ENCODE data around the gene KIF2A. TPM values are rescaled to one million over a fixed set of nuclear protein-coding genes. Genes with fewer than 3 reads are reported as not detected.
A peak's percentile ranks its signal among the peaks of the same experiment; 100 is the strongest.

The KIF2A gene
- total RNA-seq, 2 experiments from 2014 or later: 250 to 251 TPM

DNA sequence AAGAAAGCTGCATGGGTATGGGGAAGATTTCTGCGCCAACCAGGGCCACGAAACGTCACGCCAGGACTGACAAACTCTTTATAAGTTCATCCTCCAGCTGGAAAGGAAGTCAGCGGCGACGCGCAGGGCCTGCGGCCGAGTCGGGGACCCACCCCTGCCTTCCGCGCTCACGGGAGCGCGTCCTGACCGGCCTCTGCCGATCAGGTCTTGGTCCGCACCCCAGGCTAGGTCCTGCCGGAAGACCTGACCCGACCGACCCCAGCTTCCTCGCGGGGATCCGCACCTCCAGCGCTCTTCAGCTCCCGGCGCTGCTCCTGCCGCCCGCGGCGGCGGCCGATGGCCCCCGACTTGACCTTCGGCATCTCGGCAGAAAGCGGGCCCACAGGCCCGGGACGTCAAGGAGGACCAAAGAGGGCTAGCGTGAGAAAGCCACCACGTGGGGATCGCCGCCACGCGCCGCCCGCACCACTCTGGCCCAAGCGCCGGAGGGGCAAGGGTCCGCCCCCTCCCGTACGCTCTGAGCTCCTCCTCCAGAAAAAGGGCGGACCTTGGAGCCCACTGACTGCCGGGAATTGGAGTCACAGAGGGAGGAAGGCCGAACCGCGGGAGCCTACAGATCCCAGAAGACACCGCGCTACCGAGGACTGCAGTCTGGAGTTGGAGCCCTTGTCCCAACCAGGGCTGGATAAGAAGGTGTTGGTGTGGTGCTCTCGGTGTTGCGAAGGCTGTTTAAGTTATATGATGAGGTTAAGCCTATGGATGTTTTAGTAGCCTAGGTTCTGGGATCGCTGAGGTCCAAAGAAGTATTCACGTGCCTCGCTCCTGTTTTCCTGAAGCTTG, 97.6 kb downstream of the KIF2A start, which contains the start of gene DIMT1:
Gene DIMT1, minus strand, starts transcription at position 495 of the 840 bp plus-strand sequence. Its CDS starts 133 bp downstream, at position 362.
- peak within 1 kb of the TSS; percentile 88 for H3K27ac Mint-ChIP-seq
- ChIA-PET POLR2A (interaction anchor here (0.7 to 4.3 kb wide), 23 partner anchors 8 to 1704 kb away, joined by 3 to 92 read pairs (median 4); partner anchors contain the start of genes DEPDC1B, IPO11 and KIF2A), CTCF (interaction anchor here (0.9 to 4.6 kb wide), 13 partner anchors 9 to 184 kb away, joined by 3 to 26 read pairs (median 5); partner anchors contain the start of genes IPO11 and KIF2A)
- no peaks in the 10 kb centered on the region for H3K9me3 Mint-ChIP-seq
- peak within 1 kb of the TSS; percentile 98 for H3K4me3 Mint-ChIP-seq
- H3K4me1 Mint-ChIP-seq: peaks cover 33% of the 10 kb centered on the region
- DNase-seq: peak; percentile 96
- H3K36me3 Mint-ChIP-seq (ENCODE audit: low read depth): peaks cover 18% of the 10 kb centered on the region
- H3K27me3 Mint-ChIP-seq: no peaks in the 10 kb centered on the region

DNA sequence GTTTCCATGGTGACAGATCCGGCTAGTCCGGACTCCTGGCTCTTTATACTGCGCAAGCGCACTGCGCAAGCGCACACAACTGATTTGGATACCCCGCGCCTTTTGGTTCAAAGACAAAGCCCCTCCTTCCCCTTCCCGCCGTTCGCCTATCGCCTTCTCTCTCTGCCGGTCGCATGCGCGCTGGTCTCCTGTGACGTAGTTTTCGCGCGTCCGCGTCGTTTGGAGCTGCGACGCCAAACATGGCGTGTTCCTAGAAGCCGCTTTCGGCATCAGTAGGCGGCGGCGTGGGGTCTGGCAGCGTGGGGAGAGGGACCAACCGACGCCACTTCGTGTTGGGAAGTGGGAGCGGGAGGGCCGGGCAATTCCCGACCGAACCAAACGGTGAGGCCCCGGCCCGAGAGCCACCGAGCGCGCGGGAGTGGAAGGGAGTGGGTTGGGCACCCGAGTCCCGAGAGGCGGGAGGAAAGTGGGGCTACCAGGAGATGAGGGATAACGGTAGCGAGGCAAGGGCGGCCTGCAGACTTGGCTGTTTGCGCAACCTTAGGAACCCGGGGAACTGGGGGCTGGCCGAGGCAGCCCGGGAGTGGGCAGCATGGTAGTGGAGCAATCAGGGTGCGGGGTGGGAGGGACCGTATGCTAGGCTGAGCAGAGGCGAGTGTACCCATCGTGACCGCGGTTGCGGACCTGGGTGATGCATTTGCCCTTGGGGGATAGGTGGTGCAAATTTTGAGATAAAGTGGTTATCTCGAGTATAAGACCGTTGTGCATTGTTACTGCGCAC, 106.7 kb downstream of the KIF2A start, which contains the start of gene IPO11:
Gene IPO11, plus strand, starts transcription at position 215 of the 781 bp plus-strand sequence. CDS start 24,517 bp downstream, outside the sequence.
- H3K9me3 Mint-ChIP-seq: no peaks in the 10 kb centered on the region
- peaks cover 29% of the 10 kb centered on the region for H3K4me1 Mint-ChIP-seq
- H3K27ac Mint-ChIP-seq: peak within 1 kb of the TSS; percentile 78
- H3K27me3 Mint-ChIP-seq: no peaks in the 10 kb centered on the region
- peak within 1 kb of the TSS; percentile 83 for H3K4me3 Mint-ChIP-seq
- DNase-seq: peak; percentile 99
- ChIA-PET POLR2A (interaction anchor here (0.7 to 5.1 kb wide), 11 partner anchors 9 to 128 kb away, joined by 3 to 92 read pairs (median 4); partner anchors contain the start of genes DIMT1 and KIF2A), CTCF (interaction anchor here (0.8 to 2.9 kb wide), 3 partner anchors 9 to 189 kb away, joined by 3 to 25 read pairs (median 13); partner anchors contain the start of gene DIMT1)
- peaks cover 3% of the 10 kb centered on the region for H3K36me3 Mint-ChIP-seq (ENCODE audit: low read depth)

DNA sequence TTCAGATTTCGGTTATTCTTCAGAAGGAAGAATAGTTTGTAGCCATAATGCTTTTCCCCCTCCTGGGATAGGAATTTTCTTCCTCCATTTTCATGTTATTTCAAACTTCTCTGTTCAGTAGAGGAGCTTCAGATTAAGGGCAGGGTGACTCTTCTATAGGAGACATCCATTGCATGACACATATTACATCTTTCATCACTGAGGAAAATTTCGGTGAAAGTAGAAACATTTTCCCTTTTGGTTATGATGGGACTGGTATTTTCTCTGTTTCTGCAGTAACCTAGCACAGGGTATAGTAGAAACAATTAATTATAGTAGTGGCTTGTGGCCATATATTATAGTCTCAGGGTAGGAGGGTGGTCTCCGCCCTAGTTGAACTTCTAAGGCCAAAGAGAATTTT, 107.7 kb downstream of the KIF2A start:
- ChIA-PET POLR2A (interaction anchor here (0.5 to 5.1 kb wide), 4 partner anchors 8 to 190 kb away, joined by 3 to 92 read pairs (median 6); partner anchors contain the start of gene DIMT1), CTCF (interaction anchor here (0.8 to 2.9 kb wide), 3 partner anchors 10 to 190 kb away, joined by 3 to 25 read pairs (median 13); partner anchors contain the start of gene DIMT1)
- peak overlapping the region; percentile 78 for H3K27ac Mint-ChIP-seq

DNA sequence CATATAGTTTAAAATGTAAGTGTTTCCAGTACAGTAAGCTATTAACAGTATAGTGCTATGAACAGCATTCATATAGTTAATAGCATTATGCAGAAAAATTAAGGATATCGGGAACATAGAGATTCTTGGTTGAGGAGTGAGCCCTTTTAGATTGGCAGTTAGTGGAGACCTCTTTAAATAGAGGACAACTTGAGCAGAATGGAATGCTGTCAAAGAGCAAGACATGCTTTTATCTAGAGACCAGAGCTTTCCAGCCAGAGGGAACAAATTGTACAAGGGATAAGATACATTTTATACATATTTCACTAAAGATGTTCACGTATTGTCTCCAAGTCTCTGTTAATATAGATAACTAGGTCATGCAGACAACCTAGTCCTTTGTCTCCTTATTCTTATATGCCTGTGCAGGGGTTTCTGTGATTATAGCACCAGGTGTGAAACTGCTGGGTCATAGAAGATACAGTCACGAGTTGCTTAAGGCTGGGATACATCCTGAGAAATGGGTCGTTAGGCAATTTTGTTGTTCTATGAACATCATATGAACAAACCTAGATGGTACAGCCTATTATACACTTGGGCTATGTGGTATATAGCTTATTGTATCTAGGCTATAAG, 112.6 kb downstream of the KIF2A start:
- no peaks in the 10 kb centered on the region for H3K27me3 Mint-ChIP-seq
- ChIA-PET CTCF (interaction anchor here (1.0 kb wide), 2 partner anchors 14 to 25 kb away, joined by 3 read pairs; partner anchors contain the start of gene DIMT1), POLR2A (interaction anchor here (0.6 to 1.4 kb wide), 3 partner anchors 15 to 195 kb away, joined by 3 to 4 read pairs (median 3); partner anchors contain the start of gene DIMT1)
- H3K4me3 Mint-ChIP-seq: no peak overlapping the region
- H3K4me1 Mint-ChIP-seq: peaks cover 16% of the 10 kb centered on the region
- no peaks in the 10 kb centered on the region for H3K9me3 Mint-ChIP-seq
- no peak for DNase-seq
- no peak overlapping the region for H3K27ac Mint-ChIP-seq
- H3K36me3 Mint-ChIP-seq (ENCODE audit: low read depth): no peaks in the 10 kb centered on the region

More for the DNA sequence above, 107.7 kb downstream of the KIF2A start:
- no peaks in the 10 kb centered on the region for H3K9me3 Mint-ChIP-seq
- H3K4me1 Mint-ChIP-seq: peaks cover 29% of the 10 kb centered on the region
- H3K27me3 Mint-ChIP-seq: no peaks in the 10 kb centered on the region
- peak overlapping the region; percentile 83 for H3K4me3 Mint-ChIP-seq
- DNase-seq: no peak
- H3K36me3 Mint-ChIP-seq (ENCODE audit: low read depth): peaks cover 3% of the 10 kb centered on the region

DNA sequence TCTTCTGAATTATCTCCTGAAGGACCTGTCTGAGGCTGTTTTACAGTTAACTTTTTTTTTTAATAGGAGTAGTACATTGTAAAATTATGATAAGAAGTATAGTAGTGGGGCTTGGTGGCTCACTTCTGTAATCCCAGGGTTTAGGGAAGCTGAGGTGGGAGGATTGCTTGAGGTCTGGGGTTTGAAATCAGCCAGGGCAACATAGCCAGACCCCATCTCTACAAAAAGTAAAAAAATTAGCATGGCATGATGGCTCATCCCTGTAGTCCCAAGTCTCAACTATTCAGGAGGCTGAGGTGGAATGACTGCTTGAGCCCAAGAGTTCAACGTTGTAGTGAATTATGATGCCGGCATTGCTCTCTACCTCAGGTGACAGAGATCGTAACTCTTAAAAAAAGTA, 113.6 kb downstream of the KIF2A start:
- Mint-ChIP-seq H3K27me3 (no peaks in the 10 kb centered on the region), H3K4me1 (peaks cover 6% of the 10 kb centered on the region), H3K27ac (no peak overlapping the region), H3K9me3 (no peaks in the 10 kb centered on the region), H3K4me3 (no peak overlapping the region), H3K36me3 (ENCODE audit: low read depth) (no peaks in the 10 kb centered on the region)
- ChIA-PET POLR2A (interaction anchor here (0.8 to 1.4 kb wide), 3 partner anchors 16 to 149 kb away, joined by 3 to 4 read pairs (median 3); partner anchors contain the start of gene DIMT1), CTCF (interaction anchor here (1.0 kb wide), 1 partner anchor 15 kb away, joined by 3 read pairs; the partner anchor contains the start of gene DIMT1)
- no peak for DNase-seq

DNA sequence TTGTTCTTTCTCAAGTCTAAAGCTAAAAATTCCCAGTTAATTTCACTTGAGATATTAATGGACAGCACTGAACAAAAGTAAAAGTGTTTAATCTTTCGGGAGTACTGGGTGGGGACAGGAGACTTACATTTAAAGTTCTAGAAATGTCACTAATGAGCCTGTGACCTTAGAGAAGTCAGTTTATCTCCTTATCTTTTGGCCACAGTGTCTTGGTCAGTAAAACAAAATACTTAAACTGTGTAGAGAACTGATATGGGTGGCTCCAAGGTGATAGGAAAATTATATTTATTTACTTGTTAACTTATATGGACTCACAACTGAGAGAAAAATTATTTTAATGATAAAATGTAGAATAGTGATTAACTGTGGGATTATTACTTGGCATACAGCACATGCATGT, 115.4 kb downstream of the KIF2A start:
- H3K36me3 Mint-ChIP-seq (ENCODE audit: low read depth): no peaks in the 10 kb centered on the region
- no peak overlapping the region for H3K27ac Mint-ChIP-seq
- H3K4me1 Mint-ChIP-seq: no peaks in the 10 kb centered on the region
- ChIA-PET CTCF (interaction anchor here (1.2 kb wide), 1 partner anchor 197 kb away, joined by 3 read pairs; no protein-coding TSS in a partner anchor), POLR2A (interaction anchor here (2.5 kb wide), 1 partner anchor 9 kb away, joined by 8 read pairs; the partner anchor contains the start of gene IPO11)
- no peaks in the 10 kb centered on the region for H3K9me3 Mint-ChIP-seq
- no peak for DNase-seq
- H3K27me3 Mint-ChIP-seq: no peaks in the 10 kb centered on the region
- no peak overlapping the region for H3K4me3 Mint-ChIP-seq

DNA sequence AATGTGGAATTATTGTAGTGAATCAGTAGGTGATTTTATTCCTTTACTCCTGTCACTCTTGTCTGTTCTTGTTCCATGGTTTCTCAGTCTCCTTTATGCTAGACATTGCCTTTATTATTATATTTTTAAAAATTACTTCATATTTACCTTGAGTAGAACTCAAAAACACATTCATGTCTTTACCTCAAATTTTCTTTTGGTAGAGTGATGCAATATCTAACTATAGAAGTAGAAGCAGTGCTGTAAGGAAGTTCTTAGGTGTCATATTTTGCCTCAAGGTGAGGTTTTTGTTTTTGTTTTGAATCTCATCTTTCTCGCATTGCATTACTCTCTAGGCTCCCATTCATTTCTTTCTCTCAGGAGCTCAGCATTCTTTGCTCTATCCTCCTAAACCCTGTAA, 118.8 kb downstream of the KIF2A start:
- no peak overlapping the region for H3K27ac Mint-ChIP-seq
- CTCF ChIA-PET: no interaction called here
- POLR2A ChIA-PET: no interaction called here

DNA sequence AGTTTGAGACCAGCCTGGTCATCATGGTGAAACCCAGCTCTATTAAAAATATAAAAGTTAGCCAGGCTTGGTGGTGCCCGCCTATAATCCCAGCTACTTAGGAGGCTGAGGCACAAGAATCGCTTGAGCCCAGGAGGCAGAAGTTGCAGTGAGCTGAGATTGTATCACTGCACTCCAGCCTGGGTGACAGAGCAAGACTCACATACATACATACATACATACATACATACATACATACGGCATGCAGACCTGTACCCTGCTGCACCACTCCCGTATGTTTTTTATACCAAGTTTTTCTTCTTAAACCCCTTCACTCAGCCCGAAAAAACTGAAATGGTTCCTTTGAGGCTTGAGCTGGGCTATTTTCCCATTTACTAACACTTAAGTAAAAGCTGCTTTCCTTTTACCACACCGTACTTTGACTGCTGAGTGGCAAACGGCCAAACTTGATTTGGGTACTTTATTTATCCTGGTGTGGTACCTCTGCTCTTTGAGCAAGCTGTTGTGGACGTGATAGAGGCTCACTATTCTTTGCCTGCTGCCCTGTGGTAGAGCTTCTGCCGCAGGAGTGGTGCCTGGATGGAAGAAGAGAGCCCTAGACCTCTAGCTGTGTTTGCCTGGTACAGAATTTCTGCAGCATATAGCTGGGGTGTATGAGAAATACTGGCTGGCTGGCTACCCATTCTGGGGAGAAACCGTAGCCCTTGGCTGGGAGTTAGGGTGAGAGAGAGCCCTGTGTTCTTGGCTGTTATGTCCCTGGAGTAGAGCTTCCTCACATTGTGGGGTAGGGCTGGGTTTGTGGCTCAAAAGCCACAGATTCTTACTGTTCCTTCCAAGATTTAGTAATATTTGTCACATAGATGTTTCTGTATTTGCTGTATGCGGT, 126.0 kb downstream of the KIF2A start:
- Mint-ChIP-seq H3K27me3 (no peaks in the 10 kb centered on the region), H3K9me3 (no peaks in the 10 kb centered on the region), H3K4me3 (no peak overlapping the region), H3K27ac (no peak overlapping the region), H3K36me3 (ENCODE audit: low read depth) (no peaks in the 10 kb centered on the region), H3K4me1 (peaks cover 8% of the 10 kb centered on the region)
- no peak for DNase-seq
- ChIA-PET POLR2A (interaction anchor here (0.8 to 1.8 kb wide), 3 partner anchors 20 to 97 kb away, joined by 3 to 4 read pairs (median 3); partner anchors contain the start of genes DIMT1 and IPO11), CTCF (interaction anchor here (0.9 to 1.2 kb wide), 4 partner anchors 12 to 208 kb away, joined by 3 to 8 read pairs (median 3); no protein-coding TSS in a partner anchor)

More for the DNA sequence above, 118.8 kb downstream of the KIF2A start:
- Mint-ChIP-seq H3K9me3 (no peaks in the 10 kb centered on the region), H3K27me3 (no peaks in the 10 kb centered on the region), H3K4me1 (no peaks in the 10 kb centered on the region), H3K36me3 (ENCODE audit: low read depth) (no peaks in the 10 kb centered on the region), H3K4me3 (no peak overlapping the region)
- no peak for DNase-seq

DNA sequence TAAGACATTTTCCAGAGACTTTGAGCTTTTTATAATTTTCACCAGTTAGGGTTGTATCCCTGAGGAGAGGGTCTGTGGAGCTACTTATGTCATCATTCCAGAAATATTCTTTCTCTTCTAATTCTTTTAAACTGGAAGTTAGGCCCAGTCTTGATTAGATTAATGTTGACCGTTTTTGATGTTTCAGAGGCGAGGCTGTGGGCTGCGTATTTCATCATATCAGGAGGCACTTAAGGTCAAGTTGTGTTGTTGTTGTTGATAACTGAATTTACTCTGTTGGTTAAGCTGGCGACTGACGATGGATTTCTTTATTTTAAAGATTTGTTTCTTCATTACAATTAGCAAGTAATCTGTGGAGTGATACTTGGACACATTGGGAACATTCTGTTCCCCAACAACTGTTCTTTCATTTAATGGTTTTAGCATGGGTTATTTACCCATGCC, 126.6 kb downstream of the KIF2A start:
- POLR2A ChIA-PET: interaction anchor here (0.8 to 1.8 kb wide), 2 partner anchors 20 to 97 kb away, joined by 3 to 4 read pairs; partner anchors contain the start of gene IPO11
- Mint-ChIP-seq H3K9me3 (no peaks in the 10 kb centered on the region), H3K36me3 (ENCODE audit: low read depth) (no peaks in the 10 kb centered on the region), H3K27me3 (no peaks in the 10 kb centered on the region), H3K4me1 (peaks cover 8% of the 10 kb centered on the region), H3K4me3 (no peak overlapping the region), H3K27ac (no peak overlapping the region)
- CTCF ChIA-PET: interaction anchor here (0.9 to 1.2 kb wide), 4 partner anchors 11 to 209 kb away, joined by 3 to 8 read pairs (median 3); no protein-coding TSS in a partner anchor
- DNase-seq: no peak

Data from activated CD4-positive, alpha-beta memory T cell treated with anti-CD3 and anti-CD28 coated beads, Interleukin-2, amount 10 ng/mL, durations not matched to agents 7 days and 5 days (primary cell).